AG04450 (cell line): Measurements from ENCODE around the gene MASP2. TPM values are rescaled to one million over a fixed set of nuclear protein-coding genes. Genes with fewer than 3 reads are reported as not detected.
"Not testable (repeated sequence)": the region's sequence is repeated elsewhere in the genome, so short reads cannot be mapped to it uniquely, and the experiment has no call there.

ENCODE experiments used
- CTCF ChIA-PET: fragments of 300-600, 350-600 bp; formaldehyde crosslinking; extraction: SDS; loops from one replicate; lab custom pipeline; 2022; ENCODE audit warnings: antibody characterized with exemption, inconsistent platforms; lab: Charles Lee
- POLR2A ChIA-PET: fragments of 350-600 bp; formaldehyde crosslinking; extraction: SDS; loops from one replicate; lab custom pipeline; 2021; ENCODE audit warnings: antibody characterized with exemption, inconsistent platforms; lab: Yijun Ruan, JAX
- DNase-seq: peaks from one replicate; pipeline ENCODE4 v3.0.0-alpha.2; 2011; ENCODE audit warnings: low read depth, low spot score
- H3K27ac ChIP-seq: one replicate; pipeline ENCODE4 v1.5.1; 2012; ENCODE audit warnings: low read depth, low read length, control low read depth
- H3K27me3 ChIP-seq: one replicate; pipeline ENCODE4 v1.6.0; 2012; ENCODE audit warnings: low read length; ENCODE audit not compliant: control insufficient read depth, insufficient read depth
- H3K4me3 ChIP-seq: 2 replicates; pipeline ENCODE4 v1.5.1; 2011; ENCODE audit warnings: mild to moderate bottlenecking, low read depth, low read length, control low read depth
- H3K9me3 ChIP-seq: 2 replicates; pipeline ENCODE4 v1.5.1; 2012; ENCODE audit warnings: low read length; ENCODE audit not compliant: control insufficient read depth, insufficient read depth
- polyA plus RNA-seq: library from polyadenylated mRNA; depleted of rRNA; stranded (reverse); fragments of >200 nt; gene quantifications from 2 replicates; pipeline ENCODE4 v1.2.3, GENCODE V29; 2011
- TF ChIP-seq, protein P1 (sequence below): IDR thresholded peaks from 2 replicates; pipeline ENCODE4 v1.5.1; 2011; ENCODE audit warnings: low read depth, low read length, control low read depth, inconsistent platforms

The MASP2 gene
- polyA plus RNA-seq, 1 experiment, result not detected

DNA sequence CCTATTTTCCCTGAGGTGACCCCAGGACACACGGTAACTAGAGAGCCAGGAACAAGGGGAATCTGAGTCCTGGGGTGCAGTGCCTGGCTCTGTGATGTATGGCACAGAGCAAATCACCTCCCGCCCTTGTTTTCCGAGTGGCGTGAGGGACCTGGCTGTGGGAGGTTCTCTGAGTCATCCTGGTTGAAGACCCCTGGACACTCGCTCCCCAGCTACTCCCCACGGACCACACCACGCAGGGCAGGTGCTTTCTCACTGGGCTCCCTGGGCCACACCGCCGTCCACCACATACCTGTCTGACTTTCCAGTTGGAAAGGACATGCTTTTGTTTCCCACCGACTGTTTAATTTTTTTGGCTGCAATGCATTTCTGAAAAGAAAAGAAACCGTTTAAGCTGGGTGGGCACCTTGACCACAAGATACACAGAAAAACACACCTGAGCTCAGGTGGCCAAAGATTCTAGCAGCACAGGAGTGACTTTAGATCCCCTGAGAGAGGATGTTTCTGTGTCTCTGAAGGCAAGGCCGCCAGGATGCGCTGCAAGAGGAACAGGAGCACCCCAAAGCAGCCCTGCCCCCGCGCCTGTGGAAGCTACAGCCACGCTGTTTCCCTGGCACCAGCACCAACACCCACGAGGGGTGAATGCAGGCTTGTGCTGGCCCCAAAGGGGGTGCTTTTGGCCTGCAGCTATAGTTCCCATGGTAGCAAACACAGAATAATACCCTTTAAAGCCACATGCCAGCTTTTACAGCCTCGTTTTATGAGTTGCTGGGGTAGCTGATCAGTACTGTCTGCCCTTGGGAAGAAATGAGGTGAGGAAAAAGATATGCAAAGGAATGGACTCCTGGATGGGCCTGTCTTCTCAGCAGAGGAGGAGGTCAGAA is 20.9 kb upstream of the MASP2 start:
- POLR2A ChIA-PET, result no interaction called here

DNA sequence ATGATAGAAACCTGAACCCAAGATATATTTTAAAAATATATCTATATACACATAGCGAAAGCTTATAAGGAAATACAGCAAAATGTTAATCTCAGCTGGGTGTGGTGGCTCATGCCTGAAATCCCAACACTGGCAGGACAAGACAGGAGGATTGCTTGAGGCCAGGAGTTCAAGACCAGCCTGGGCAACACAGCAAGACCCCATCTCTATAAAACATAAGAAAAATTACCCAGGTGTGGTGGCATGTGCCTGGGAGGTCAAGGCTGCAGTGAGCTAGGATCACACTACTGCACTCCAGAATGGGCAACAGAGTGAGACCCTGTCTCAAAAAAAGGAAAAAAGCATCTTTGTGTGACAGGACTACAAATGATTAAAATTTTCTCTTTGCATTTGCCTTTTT is 18.8 kb upstream of the MASP2 start:
- ChIA-PET CTCF (interaction anchor here (1.2 kb wide), 1 partner anchor 28 kb away, joined by 6 read pairs; no protein-coding TSS in a partner anchor), POLR2A (no interaction called here)
- no peak for DNase-seq
- H3K27me3 ChIP-seq, result no peaks in the 10 kb centered on the region
- no peak overlapping the region for H3K27ac ChIP-seq
- no peaks in the 10 kb centered on the region for H3K9me3 ChIP-seq
- TF ChIP-seq, protein P1, sequence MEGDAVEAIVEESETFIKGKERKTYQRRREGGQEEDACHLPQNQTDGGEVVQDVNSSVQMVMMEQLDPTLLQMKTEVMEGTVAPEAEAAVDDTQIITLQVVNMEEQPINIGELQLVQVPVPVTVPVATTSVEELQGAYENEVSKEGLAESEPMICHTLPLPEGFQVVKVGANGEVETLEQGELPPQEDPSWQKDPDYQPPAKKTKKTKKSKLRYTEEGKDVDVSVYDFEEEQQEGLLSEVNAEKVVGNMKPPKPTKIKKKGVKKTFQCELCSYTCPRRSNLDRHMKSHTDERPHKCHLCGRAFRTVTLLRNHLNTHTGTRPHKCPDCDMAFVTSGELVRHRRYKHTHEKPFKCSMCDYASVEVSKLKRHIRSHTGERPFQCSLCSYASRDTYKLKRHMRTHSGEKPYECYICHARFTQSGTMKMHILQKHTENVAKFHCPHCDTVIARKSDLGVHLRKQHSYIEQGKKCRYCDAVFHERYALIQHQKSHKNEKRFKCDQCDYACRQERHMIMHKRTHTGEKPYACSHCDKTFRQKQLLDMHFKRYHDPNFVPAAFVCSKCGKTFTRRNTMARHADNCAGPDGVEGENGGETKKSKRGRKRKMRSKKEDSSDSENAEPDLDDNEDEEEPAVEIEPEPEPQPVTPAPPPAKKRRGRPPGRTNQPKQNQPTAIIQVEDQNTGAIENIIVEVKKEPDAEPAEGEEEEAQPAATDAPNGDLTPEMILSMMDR, result no peak
- H3K4me3 ChIP-seq, result no peak overlapping the region

More for the DNA sequence above, 20.9 kb upstream of the MASP2 start:
- CTCF ChIA-PET, result interaction anchor here (2.2 kb wide), 1 partner anchor 30 kb away, joined by 4 read pairs; no protein-coding TSS in a partner anchor
- Histone ChIP-seq H3K9me3 (no peaks in the 10 kb centered on the region), H3K27me3 (no peaks in the 10 kb centered on the region), H3K27ac (no peak overlapping the region), H3K4me3 (no peak overlapping the region)
- DNase-seq, result no peak
- TF ChIP-seq, protein P1, result no peak

DNA sequence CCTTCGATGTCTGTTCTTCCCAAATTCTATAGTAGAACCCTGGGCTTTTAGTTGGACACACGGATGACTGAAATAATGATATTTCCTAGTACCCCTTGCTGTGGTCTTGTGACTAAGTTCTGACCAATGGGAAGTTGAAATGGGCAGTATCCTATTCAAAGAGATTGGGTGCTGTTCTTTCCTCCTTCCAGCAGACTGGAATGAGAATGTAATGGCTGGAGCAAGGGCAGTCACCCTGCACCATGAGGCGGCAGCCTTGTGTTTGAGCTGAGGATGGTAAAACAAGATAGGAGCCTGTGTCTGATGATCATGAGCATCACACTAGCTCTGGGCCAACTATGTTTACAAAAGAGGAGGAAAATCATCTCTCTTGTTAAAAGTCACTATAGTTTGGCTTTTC is 17.9 kb upstream of the MASP2 start:
- H3K27me3 ChIP-seq, result no peaks in the 10 kb centered on the region
- DNase-seq, result no peak
- H3K27ac ChIP-seq, result no peak overlapping the region
- no peak overlapping the region for H3K4me3 ChIP-seq
- POLR2A ChIA-PET, result no interaction called here
- no peaks in the 10 kb centered on the region for H3K9me3 ChIP-seq
- CTCF ChIA-PET, result interaction anchor here (1.2 kb wide), 1 partner anchor 27 kb away, joined by 6 read pairs; no protein-coding TSS in a partner anchor
- TF ChIP-seq, protein P1, result no peak

DNA sequence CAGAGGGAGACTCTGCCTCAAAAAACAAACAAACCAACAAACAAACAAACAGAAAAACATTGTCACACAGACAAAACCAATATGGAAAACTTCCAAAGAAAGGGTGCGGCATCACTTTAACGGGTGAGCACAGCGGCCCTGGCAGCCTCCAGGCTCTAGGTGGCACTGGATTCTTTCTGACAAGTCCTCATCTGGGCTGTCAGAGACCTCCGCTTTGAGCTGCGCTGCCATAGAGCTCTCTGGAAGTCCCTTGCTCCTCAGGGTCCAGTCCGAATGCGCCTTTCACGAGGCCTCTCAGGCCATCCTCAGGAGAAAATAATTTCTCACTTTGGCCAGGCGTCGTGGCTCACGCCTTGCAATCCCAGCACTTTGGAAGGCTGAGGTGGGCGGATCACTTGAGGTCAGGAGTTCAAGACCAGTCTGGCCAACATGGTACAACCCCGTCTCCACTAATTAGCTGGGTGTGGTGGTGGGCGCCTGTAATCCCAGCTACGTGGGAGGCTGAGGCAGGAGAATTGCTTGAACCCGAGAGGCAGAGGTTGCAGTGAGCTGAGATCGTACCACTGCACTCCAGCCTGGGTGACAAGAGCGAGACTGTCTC is 17.0 kb upstream of the MASP2 start:
- DNase-seq, H3K27ac ChIP-seq, H3K4me3 ChIP-seq, H3K9me3 ChIP-seq, H3K27me3 ChIP-seq: not testable (repeated sequence)
- POLR2A ChIA-PET, result interaction anchor here (0.6 kb wide), 1 partner anchor 191 kb away, joined by 4 read pairs; no protein-coding TSS in a partner anchor
- CTCF ChIA-PET, result interaction anchor here (1.0 to 5.6 kb wide), 2 partner anchors 27 to 35 kb away, joined by 3 to 75 read pairs; no protein-coding TSS in a partner anchor

DNA sequence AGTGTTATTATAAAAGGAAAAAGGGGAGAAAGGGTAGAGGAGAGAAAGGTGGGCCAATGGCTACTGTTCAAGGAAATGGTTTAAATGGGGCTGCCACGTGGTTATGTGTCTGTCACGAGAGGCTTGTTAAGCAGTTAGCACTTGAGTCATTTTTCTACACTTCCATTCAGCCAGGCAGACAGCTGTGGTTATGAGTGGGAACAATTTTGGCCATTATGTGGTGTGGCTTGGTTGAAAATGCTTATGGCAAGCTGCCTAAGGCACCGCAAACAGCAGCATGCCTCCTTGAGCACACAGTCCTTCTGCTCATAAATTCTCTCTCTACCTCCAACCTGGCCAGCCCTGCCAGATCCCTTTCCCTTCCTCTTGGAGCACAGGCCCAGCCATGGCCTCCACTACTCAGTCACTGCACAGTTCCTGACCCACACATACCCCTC is 15.9 kb upstream of the MASP2 start:
- no peaks in the 10 kb centered on the region; the same call in 1 of the 2 replicates for H3K9me3 ChIP-seq
- ChIA-PET CTCF (interaction anchor here (1.0 to 5.6 kb wide), 2 partner anchors 26 to 36 kb away, joined by 3 to 75 read pairs; no protein-coding TSS in a partner anchor), POLR2A (interaction anchor here (0.7 kb wide), 1 partner anchor 84 kb away, joined by 5 read pairs; no protein-coding TSS in a partner anchor)
- TF ChIP-seq, protein P1, result no peak
- no peak overlapping the region for H3K4me3 ChIP-seq
- no peak for DNase-seq
- H3K27me3 ChIP-seq, result no peaks in the 10 kb centered on the region
- no peak overlapping the region for H3K27ac ChIP-seq
